Stimulated activated CD4-positive, alpha-beta T cell treated with anti-CD3 and anti-CD28 coated beads, TNF-alpha, amount 100 ng/mL, for 1 hour (primary cell): Measurements from ENCODE around the gene ATG16L2.
"Not testable (repeated sequence)": the region's sequence is repeated elsewhere in the genome, so short reads cannot be mapped to it uniquely, and the experiment has no call there.

Source experiments
- DNase-seq, 3 donors: peaks; one replicate each; pipeline ENCODE4 v3.0.0-alpha.2; 2020; ENCODE audit warnings: low read depth in 3 of 3, low spot score in 1 of 3

ATG16L2 gene

GRCh38 chr11:72824811-72825505, 10.7 kb downstream of the ATG16L2 start:
- no peak for DNase-seq

GRCh38 chr11:72825661-72826060, 11.4 kb downstream of the ATG16L2 start:
- DNase-seq: no peak

- DNase-seq: no peak
Measured at GRCh38 chr11:72826191-72826941, 12.2 kb downstream of the ATG16L2 start.

- no peak for DNase-seq
Measured at GRCh38 chr11:72826942-72827480, 12.8 kb downstream of the ATG16L2 start.

- DNase-seq: not testable (repeated sequence)
Measured at GRCh38 chr11:72827656-72828055, 13.4 kb downstream of the ATG16L2 start.

GRCh38 chr11:72828081-72828567, 13.9 kb downstream of the ATG16L2 start:
- no peak for DNase-seq

GRCh38 chr11:72828692-72829101, 14.5 kb downstream of the ATG16L2 start:
- no peak for DNase-seq

GRCh38 chr11:72829178-72829577, 15.0 kb downstream of the ATG16L2 start:
- no peak for DNase-seq

GRCh38 chr11:72829884-72830533, 15.8 kb downstream of the ATG16L2 start:
- DNase-seq: no peak

- peak in 1 of 3 donors; percentile 46 for DNase-seq
Measured at GRCh38 chr11:72831521-72832300, 17.5 kb downstream of the ATG16L2 start.

- DNase-seq: no peak
Measured at GRCh38 chr11:72832301-72833082, 18.3 kb downstream of the ATG16L2 start.

GRCh38 chr11:72833083-72833733, 19.0 kb downstream of the ATG16L2 start:
- no peak for DNase-seq

- no peak for DNase-seq
Measured at GRCh38 chr11:72833811-72834493, 19.7 kb downstream of the ATG16L2 start.

GRCh38 chr11:72834905-72835304, 20.7 kb downstream of the ATG16L2 start:
- DNase-seq: no peak

- DNase-seq: no peak
Measured at GRCh38 chr11:72836111-72836510, 21.9 kb downstream of the ATG16L2 start.

- no peak for DNase-seq
Measured at GRCh38 chr11:72838691-72839305, 24.6 kb downstream of the ATG16L2 start.

- DNase-seq: no peak
Measured at GRCh38 chr11:72840780-72841179, 26.6 kb downstream of the ATG16L2 start.

- no peak for DNase-seq
Measured at GRCh38 chr11:72841397-72841796, 27.2 kb downstream of the ATG16L2 start.

- DNase-seq: no peak
Measured at GRCh38 chr11:72842126-72842525, 27.9 kb downstream of the ATG16L2 start.
